ENCODE data around the gene TENM4.

- TF ChIP-seq, protein P1, sequence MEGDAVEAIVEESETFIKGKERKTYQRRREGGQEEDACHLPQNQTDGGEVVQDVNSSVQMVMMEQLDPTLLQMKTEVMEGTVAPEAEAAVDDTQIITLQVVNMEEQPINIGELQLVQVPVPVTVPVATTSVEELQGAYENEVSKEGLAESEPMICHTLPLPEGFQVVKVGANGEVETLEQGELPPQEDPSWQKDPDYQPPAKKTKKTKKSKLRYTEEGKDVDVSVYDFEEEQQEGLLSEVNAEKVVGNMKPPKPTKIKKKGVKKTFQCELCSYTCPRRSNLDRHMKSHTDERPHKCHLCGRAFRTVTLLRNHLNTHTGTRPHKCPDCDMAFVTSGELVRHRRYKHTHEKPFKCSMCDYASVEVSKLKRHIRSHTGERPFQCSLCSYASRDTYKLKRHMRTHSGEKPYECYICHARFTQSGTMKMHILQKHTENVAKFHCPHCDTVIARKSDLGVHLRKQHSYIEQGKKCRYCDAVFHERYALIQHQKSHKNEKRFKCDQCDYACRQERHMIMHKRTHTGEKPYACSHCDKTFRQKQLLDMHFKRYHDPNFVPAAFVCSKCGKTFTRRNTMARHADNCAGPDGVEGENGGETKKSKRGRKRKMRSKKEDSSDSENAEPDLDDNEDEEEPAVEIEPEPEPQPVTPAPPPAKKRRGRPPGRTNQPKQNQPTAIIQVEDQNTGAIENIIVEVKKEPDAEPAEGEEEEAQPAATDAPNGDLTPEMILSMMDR (IDR thresholded peaks at IDR 0.05; ENCODE audit: low read depth, low read length, poor library complexity, severe bottlenecking) = no peak
- TF ChIP-seq EZH2phosphoT487 (IDR thresholded peaks at IDR 0.05; ENCODE audit: borderline replicate concordance, low read length) = no peak
These were observed 729.1 kb downstream of the TENM4 start for GRCh38 chr11:78711735-78712134.

Data from DOHH2 (cell line).